Right lobe of liver (tissue), 4 donors: ENCODE results near the gene PRR16.

Source experiments
- CTCF ChIP-seq, 4 donors: fragments of 200-600 bp in 3 of 4; fragments of 450-650 bp in 1 of 4; IDR thresholded peaks; one replicate each; pipeline versions ENCODE4 v1.5.1 to v1.8.0; 2016 to 2022; ENCODE audit warnings: antibody characterized with exemption in 4 of 4, mild to moderate bottlenecking in 2 of 4
- POLR2A ChIP-seq: fragments of 450-650 bp; IDR thresholded peaks from one replicate; pipeline ENCODE4 v1.6.1; 2017; ENCODE audit warnings: antibody characterized with exemption, mild to moderate bottlenecking
- donor health status: DM: no; HTN: no; CAD: no.
- donor health status: DM: no; HTN: no; CAD: no.
- donor health status: DM: no; HTN: yes; CAD: no.

DNA sequence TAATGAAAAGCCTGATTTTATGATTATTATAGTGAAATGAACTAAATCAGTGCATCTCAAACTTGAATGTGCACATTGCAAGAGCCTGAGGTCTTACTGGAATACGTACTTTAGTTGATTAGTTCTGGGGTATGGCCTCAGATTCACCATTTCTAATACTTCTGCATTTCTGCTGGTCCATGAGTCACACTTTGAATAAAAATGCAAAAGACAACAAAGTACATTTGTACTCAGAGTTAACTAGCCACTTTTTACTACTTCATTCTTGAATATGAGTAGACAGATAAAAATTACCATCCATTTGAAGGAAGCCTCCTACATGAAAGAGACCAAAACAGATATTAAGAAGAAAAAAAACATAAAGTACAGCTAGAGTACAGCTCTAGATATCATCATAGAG lies 27.1 kb upstream of the PRR16 start:
- TF ChIP-seq CTCF (IDR thresholded peaks at IDR 0.05) = no peak
- TF ChIP-seq POLR2A = no peak
